Measurements from ENCODE around the gene CDKN1C. TPM values are rescaled to one million over a fixed set of nuclear protein-coding genes. Genes with fewer than 3 reads are reported as not detected.

Gene CDKN1C
- total and polyA plus RNA-seq, 2 of the 8 experiments (the other 6 are each of a cell fraction or from before 2014, with no cell fraction given): 12.8 to 14.1 TPM

GRCh38 chr11:2837651-2838050 is 47.9 kb downstream of the CDKN1C start:
- no peak overlapping the region for H3K56ac ChIP-seq (replicated peaks; ENCODE audit: insufficient read length, low read depth, low read length)
- peak overlapping the region; percentile 62; the same call in 1 of the 2 replicates for H3K18ac ChIP-seq (ENCODE audit: extremely low read depth, low read length)
- H2BK15ac ChIP-seq (ENCODE audit: low read length): no peak overlapping the region
- H3K9ac ChIP-seq (replicated peaks in 1 of 4; ENCODE audit: extremely low read depth in 1 of 4, low read depth in 3 of 4, low read length in 3 of 4): no peak overlapping the region
- H3K79me1 ChIP-seq (ENCODE audit: low read depth, low read length): no peaks in the 10 kb centered on the region
- no peak overlapping the region for H2AFZ ChIP-seq (ENCODE audit: low read length)
- H3K4ac ChIP-seq (replicated peaks; ENCODE audit: insufficient read length, low read depth, low read length): peak overlapping the region; percentile 79
- CTCF ChIA-PET (ENCODE audit: partially characterized antibody): interaction anchor here (0.5 kb wide), 1 partner anchor 49 kb away, joined by 3 read pairs; no protein-coding TSS in a partner anchor
- H3K14ac ChIP-seq (ENCODE audit: insufficient read length): no peak overlapping the region
- no peak overlapping the region; a peak in 1 of 4 replicates for H3K4me2 ChIP-seq (ENCODE audit: insufficient read depth in 1 of 2, low read depth in 2 of 2, low read length in 2 of 2)
- no peak overlapping the region for H4K5ac ChIP-seq (ENCODE audit: insufficient read length, low read depth, low read length)
- no peak overlapping the region for H2BK120ac ChIP-seq (replicated peaks; ENCODE audit: low read depth, low read length)
- H3K4me1 ChIP-seq (replicated peaks in 1 of 4; ENCODE audit: control insufficient read depth in 3 of 4, insufficient read depth in 4 of 4, low read length in 3 of 4): peaks cover 0 to 21% (median 13%) of the 10 kb centered on the region in 4 experiments; a peak in 6 of 7 replicates
- FAIRE-seq (no peak), DNase-seq (ENCODE audit: low read depth in 1 of 2, low spot score in 2 of 2) (no peak)
- POLR2A ChIA-PET (ENCODE audit: partially characterized antibody): interaction anchor here (0.6 to 0.9 kb wide), 2 partner anchors 48 to 186 kb away, joined by 3 read pairs; partner anchors contain the start of gene CDKN1C
- no peak overlapping the region for H4K8ac ChIP-seq (ENCODE audit: extremely low read depth, insufficient read depth, low read length)
- peaks cover 0 to 8% (median 3%) of the 10 kb centered on the region in 4 experiments; a peak in 3 of 7 replicates for H3K27me3 ChIP-seq (replicated peaks in 1 of 4; ENCODE audit: control insufficient read depth in 3 of 4, extremely low read depth in 1 of 4, insufficient read depth in 3 of 4, low read length in 3 of 4)
- H3K9me3 ChIP-seq (ENCODE audit: insufficient read depth in 2 of 2, low read depth in 1 of 2, low read length in 1 of 2): no peaks in the 10 kb centered on the region
- H2BK12ac ChIP-seq (ENCODE audit: low read depth, low read length): no peak overlapping the region
- H4K91ac ChIP-seq (replicated peaks; ENCODE audit: insufficient read length, low read length): peak overlapping the region; percentile 68
- no peaks in the 10 kb centered on the region for H3K23me2 ChIP-seq (ENCODE audit: low read depth, low read length)
- no peaks in the 10 kb centered on the region for H3K36me3 ChIP-seq (ENCODE audit: control insufficient read depth in 2 of 4, insufficient read depth in 4 of 4, low read length in 3 of 4)
- H3K4me3 ChIP-seq (ENCODE audit: extremely low read depth in 1 of 4, insufficient read depth in 2 of 4, low read depth in 3 of 4, low read length in 4 of 4): no peak overlapping the region
- no peak overlapping the region; the same call in 1 of the 2 replicates for H2AK5ac ChIP-seq (ENCODE audit: low read depth, low read length)
- no peak overlapping the region for H2BK5ac ChIP-seq (ENCODE audit: low read depth, low read length)
- H2BK20ac ChIP-seq (ENCODE audit: low read length): no peak overlapping the region
- H3K27ac ChIP-seq (ENCODE audit: low read depth, low read length): no peak overlapping the region
- H3K23ac ChIP-seq (ENCODE audit: insufficient read length): no peak overlapping the region
- 87% methylated on average over 12 of the region's 12 CpGs; no CpG with 5 or more reads in 1 of the 2 experiments for WGBS, 2 experiments (ENCODE audit: extremely low coverage in 1 of 2, insufficient coverage in 1 of 2, insufficient read length in 1 of 2, insufficient replicate concordance in 2 of 2, low coverage in 1 of 2, low lambda C conversion rate in 2 of 2, missing lambda C conversion rate in 1 of 2)
- peaks cover 0 to 2% of the 10 kb centered on the region in 2 experiments for H4K20me1 ChIP-seq (replicated peaks in 1 of 2; ENCODE audit: control insufficient read depth in 1 of 2, insufficient read depth in 2 of 2, low read length in 2 of 2)
- no peaks in the 10 kb centered on the region for H3K79me2 ChIP-seq (ENCODE audit: control insufficient read depth in 1 of 2, insufficient read depth in 2 of 2, low read length in 2 of 2)
- TF ChIP-seq JUN (IDR thresholded peaks at IDR 0.05; ENCODE audit: low read depth, low read length): no peak
- TF ChIP-seq RNF2 (IDR thresholded peaks at IDR 0.05; ENCODE audit: borderline replicate concordance, low read depth, low read length, missing control alignments, poor library complexity, severe bottlenecking): no peak
- no peak for TF ChIP-seq BCL11A (IDR thresholded peaks at IDR 0.05; ENCODE audit: low read depth in 2 of 2, low read length in 2 of 2)
- TF ChIP-seq CEBPB (IDR thresholded peaks at IDR 0.05; ENCODE audit: low read depth, low read length): no peak
- no peak for TF ChIP-seq SRF (IDR thresholded peaks at IDR 0.05; ENCODE audit: low read depth, low read length)
- no peak for TF ChIP-seq MAFK (IDR thresholded peaks at IDR 0.05; ENCODE audit: low read depth, low read length)
- no peak for TF ChIP-seq SP1 (IDR thresholded peaks at IDR 0.05; ENCODE audit: low read depth, low read length)
- no peak for TF ChIP-seq USF2 (IDR thresholded peaks at IDR 0.05; ENCODE audit: low read length)
- no peak for TF ChIP-seq TCF12 (IDR thresholded peaks at IDR 0.05; ENCODE audit: low read depth, low read length)
- no peak for TF ChIP-seq E2F6 (IDR thresholded peaks at IDR 0.05)
- TF ChIP-seq TBP (IDR thresholded peaks at IDR 0.05; ENCODE audit: low read depth, low read length): no peak
- TF ChIP-seq MAX (IDR thresholded peaks at IDR 0.05): no peak

Measured in H1 (cell line).